Stimulated activated CD4-positive, alpha-beta T cell treated with anti-CD3 and anti-CD28 coated beads, Interleukin-4, amount 100 ng/mL, for 1 hour (primary cell): ENCODE results near the gene SCGB1C1.
A peak's percentile ranks its signal among the peaks of the same experiment; 100 is the strongest.
"Not testable (repeated sequence)": the region's sequence is repeated elsewhere in the genome, so short reads cannot be mapped to it uniquely, and the experiment has no call there.

Experiments used
- DNase-seq: peaks from one replicate; pipeline ENCODE4 v3.0.0-alpha.2; 2020

SCGB1C1 gene

DNA sequence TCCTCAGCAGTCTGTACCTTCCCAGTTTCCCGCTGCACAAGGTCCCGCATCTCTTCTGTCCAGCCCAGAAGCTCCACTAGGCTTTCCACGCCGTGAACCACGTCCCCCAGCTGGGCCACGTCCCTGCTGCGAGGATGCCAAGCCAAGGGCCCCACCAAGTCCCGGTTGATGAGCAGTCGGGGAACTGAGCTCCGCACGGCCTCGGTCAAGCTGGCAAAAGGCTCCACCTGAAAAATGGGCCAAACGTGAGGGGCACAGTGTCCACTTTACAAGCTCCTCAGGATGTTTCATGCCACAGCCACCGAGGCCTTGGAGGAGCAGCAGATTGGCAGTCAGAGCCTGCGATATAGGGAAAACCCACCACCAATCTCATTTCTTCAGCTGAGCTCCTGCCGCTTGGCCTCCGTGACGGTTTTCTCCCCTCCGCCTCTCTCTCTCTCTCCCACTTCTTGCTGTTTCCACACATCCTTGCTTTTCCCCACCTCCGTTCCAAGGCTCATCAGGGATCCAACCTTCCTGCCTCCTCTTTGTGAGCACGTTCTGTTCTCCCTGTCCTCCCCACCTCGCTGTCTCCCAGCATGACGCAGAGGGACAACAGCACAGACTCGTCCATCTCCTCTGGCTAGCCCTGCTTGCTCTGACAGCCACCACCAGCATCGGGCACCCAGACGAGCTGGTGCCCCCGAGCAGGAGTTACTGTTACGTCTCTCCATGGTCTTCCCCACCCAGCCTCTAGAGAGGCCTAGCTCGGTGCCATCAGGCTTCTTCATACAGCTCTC, 26.1 kb downstream of the SCGB1C1 start:
- DNase-seq, result no peak

DNA sequence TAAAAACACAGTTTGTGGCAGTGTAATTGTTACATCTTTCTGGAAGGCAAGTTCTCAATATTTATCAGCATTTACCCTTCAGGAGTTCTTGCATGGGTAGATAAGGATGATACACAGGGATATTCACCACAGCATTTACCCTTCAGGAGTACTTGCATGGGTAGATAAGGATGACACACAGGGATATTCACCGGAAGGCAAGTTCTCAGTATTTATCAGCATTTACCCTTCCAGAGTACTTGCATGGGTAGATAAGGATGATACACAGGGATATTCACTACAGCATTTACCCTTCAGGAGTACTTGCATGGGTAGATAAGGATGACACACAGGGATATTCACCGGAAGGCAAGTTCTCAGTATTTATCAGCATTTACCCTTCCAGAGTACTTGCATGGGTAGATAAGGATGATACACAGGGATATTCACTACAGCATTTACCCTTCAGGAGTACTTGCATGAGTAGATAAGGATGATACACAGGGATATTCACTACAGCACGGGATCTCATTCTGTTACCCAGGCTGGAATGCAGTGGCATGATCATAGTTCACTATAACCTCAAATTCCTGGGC, 27.9 kb downstream of the SCGB1C1 start:
- DNase-seq, result not testable (repeated sequence)

DNA sequence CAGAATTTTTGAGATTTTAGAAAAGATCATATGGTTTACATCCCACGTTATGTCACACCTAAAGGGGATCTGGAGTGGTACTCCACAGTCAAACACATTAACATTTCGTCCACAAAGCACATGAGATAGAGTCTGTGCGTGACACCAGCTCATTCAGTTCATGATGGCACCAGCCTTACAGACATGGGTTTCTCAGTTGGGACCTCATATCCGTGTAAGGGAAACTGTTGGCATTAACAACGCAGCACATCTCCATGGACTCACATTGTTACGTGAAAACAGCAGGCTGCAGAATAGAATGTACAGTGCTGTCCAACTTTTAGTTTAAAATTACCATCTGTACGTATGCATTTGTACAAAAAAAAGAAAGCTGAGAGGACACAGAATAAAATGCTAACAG, 28.7 kb downstream of the SCGB1C1 start:
- no peak for DNase-seq

GRCh38 chr11:221998-222789, 29.3 kb downstream of the SCGB1C1 start:
- no peak for DNase-seq

DNA sequence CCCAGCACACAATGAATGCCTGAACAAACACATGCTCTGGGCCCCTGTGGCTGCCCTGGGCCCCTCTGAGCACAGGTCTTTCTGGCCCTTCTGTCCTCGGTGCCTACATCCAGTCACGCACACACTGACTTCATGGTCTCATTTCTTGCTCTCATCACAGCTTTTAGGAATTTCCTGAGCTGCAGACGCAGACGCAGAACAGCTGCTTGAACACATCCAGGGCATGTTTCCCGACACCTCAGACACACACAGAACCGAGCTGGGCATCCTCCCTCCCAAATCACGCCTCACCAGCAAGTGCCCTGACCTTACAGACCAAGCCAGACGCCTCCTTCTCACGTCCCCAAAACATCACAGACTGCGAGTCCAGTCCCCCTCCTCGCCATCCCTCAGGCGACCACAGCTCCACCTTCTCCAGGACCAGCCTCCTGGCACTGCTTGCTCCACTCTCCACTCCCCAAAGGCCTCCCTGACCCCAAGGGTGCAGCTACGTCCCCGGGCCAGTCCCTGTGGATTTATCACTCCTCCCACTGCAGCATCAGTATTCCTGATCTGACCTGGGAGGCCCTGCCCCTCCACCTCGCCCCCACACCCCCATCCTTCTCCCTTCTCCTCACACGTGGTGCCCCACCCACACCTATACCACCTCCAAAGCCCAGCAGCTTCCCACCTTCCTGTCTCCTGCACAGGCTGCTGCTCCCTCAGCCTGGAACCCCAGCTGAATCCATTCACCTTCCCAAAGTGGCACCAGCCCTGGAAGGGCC, 30.3 kb downstream of the SCGB1C1 start:
- no peak for DNase-seq

- DNase-seq, result no peak
Observed at GRCh38 chr11:223884-224283, 31.0 kb downstream of the SCGB1C1 start.

- no peak for DNase-seq
Observed at GRCh38 chr11:224424-224823, 31.5 kb downstream of the SCGB1C1 start.

- no peak for DNase-seq
Observed at GRCh38 chr11:225734-226453, 33.0 kb downstream of the SCGB1C1 start.

GRCh38 chr11:227824-228379, 35.0 kb downstream of the SCGB1C1 start:
- DNase-seq, result no peak

DNA sequence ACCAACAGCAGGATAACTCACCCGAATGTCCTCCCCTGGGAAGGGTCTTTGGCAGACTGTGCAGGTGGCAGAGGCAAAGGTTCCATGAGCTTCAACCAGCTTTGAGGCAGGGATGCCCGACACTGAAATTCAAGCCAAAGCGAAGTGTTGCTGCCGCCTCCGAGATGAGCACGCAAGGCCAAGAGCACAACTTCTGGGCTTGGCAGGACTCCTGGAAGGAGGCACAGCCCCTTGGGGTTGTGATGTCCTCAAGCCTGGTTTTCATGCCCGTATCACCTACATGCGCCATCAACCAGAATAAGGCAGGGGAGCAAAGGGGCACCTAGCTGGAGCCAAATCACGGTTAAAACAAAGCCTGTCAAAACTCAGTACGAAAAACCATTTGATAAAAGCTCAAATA, 37.6 kb downstream of the SCGB1C1 start:
- DNase-seq, result no peak

- no peak for DNase-seq
Observed at GRCh38 chr11:232783-233565, 40.1 kb downstream of the SCGB1C1 start.

- DNase-seq, result no peak
Observed at GRCh38 chr11:235180-235579, 42.3 kb downstream of the SCGB1C1 start.

- DNase-seq, result peak; percentile 66
Observed at GRCh38 chr11:235609-235996, 42.7 kb downstream of the SCGB1C1 start.

DNA sequence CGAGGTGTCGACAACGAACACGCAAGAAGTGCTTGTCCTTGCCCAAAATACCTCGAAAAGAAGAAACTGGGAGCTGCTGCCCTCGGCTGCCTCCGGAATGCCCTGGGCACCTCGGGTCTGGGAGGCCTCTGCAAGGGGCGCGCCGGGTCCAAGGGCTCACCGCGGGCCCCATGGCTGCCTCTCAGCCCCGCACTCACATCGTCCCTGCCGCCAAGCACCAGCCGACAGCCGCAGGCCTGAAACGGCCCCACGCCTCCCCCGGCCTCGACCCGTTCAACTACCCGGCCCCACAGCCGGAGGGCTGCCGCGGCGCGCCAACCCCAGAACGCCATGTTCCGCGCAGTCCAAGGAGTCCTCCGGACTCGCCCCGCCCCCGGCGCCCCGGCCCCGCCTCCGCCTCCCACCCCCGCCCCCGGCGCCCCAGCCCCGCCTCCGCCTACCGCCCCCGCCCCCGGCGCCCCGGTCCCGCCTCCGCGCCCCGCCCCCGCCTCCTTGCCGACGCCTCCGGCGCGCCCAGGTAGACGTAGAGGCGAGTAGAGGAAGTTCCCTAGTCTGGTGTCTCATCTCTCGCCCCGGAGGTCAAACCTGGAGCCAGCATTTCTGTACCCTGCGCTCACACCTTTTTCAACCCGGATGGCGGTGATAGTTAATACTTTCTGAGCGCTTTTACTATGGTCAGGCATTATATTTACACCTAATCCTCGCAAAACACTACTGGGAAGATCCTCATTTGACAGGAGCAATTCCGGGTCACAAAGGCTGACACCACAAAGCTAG, 43.3 kb downstream of the SCGB1C1 start, which contains the start of gene SIRT3:
Gene SIRT3 (minus strand): TSS at position 346 of the 777 bp plus-strand sequence. CDS start 14 bp downstream, at position 332.
- peak; percentile 76 for DNase-seq

DNA sequence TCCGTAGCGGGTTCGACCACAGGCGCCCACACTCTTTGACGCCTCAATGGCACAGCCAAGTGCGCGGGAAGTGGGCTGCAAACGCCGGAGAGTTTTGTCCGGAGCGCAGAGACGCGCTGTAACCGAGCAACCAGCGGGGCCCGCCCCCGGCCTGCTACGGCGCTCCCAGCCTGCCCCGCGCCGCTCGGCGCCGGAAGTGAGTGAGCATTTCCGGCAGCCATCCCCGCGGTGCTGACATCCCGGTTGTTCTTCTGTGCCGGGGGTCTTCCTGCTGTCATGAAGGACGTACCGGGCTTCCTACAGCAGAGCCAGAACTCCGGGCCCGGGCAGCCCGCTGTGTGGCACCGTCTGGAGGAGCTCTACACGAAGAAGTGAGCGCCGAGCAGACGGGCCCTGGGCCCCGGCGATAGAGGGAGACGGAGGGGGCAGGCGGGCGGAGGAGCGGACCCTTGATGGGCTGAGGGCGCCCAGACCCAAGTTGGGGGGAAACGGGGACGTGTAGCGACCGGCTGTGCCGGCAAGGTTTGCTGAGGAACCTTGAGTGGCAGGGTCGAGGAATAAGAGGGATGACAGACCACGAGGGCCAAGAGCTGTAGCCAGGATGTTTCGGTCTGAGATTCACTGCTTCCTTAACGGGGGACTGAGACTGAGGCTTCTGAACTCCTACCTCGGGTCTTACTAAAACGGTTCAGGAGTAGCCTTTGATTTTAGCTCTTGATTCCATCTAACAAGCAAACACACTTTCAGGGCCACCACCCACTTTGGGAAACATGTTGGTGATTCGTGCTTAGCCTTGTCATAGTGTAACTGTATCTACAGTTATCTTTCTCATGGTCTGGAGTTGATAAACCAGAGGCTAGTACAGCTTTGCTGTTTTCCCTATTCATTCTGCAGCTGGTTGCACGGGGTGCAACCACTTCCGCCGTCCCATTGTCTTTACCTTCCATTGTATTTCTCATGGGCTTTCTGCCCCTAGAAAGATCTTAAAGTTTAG, 44.2 kb downstream of the SCGB1C1 start, which contains the start of gene PSMD13:
Gene PSMD13 (plus strand): TSS at position 203 of the 994 bp plus-strand sequence. CDS start 74 bp downstream, at position 277.
- DNase-seq, result peak; percentile 89

GRCh38 chr11:238346-238745, 45.5 kb downstream of the SCGB1C1 start:
- DNase-seq, result not testable (repeated sequence)

DNA sequence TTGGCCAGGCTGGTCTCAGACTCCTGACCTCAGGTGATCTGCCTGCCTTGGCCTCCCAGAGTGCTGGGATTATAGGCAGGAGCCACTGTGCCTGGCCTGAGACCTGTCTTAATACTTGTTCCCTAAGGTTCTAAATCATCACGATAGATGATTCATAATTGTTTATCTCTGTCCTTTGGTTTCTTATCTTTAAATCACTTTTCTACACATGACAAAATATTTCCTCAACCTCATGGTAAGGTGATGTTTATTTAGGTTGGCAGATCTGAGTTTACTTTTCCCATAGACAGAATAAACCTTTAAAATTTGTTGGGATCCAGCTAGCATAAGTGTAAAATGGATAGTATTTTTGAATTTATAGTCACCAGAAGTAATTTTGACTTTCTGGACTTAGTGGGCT, 47.4 kb downstream of the SCGB1C1 start:
- DNase-seq, result no peak

DNA sequence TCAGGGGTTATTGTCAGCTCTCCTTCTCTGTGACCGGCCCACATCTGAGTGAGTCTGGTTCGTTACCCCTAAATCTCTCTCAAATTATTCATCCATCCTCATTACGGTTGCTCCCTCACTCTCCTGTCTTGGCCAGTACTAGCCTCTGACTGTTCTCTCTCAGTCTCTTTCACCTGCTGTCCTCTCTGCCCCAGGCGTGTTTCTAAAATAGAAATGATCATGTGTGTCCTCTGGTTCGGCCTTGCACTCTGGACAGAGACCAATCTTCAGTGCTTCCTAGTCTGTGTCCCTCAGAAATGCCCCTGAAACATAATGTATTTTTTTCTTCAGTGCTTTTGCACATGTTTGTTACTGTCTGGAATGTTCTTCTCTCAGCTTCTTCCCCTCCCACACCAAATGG, 48.8 kb downstream of the SCGB1C1 start:
- no peak for DNase-seq
